ENCODE data around the gene CUL3. TPM values are rescaled to one million over a fixed set of nuclear protein-coding genes. Genes with fewer than 3 reads are reported as not detected.

The CUL3 gene
- total RNA-seq, 1 donor from 2014 or later, result 65.3 TPM

GRCh38 chr2:224601923-224602322 lies 16.8 kb upstream of the CUL3 start:
- H3K4me3 ChIP-seq, result no peak overlapping the region
- no peak for DNase-seq (ENCODE audit: extremely low spot score in 2 of 2)
- H3K27me3 ChIP-seq, result no peaks in the 10 kb centered on the region
- no peaks in the 10 kb centered on the region for H3K9me3 ChIP-seq
- intact Hi-C loops (cut with DNase I), result no loop called here
- H3K36me3 ChIP-seq, result no peaks in the 10 kb centered on the region
- no peaks in the 10 kb centered on the region for H3K4me1 ChIP-seq
- no peak overlapping the region for H3K27ac ChIP-seq
- TF ChIP-seq, protein P1, sequence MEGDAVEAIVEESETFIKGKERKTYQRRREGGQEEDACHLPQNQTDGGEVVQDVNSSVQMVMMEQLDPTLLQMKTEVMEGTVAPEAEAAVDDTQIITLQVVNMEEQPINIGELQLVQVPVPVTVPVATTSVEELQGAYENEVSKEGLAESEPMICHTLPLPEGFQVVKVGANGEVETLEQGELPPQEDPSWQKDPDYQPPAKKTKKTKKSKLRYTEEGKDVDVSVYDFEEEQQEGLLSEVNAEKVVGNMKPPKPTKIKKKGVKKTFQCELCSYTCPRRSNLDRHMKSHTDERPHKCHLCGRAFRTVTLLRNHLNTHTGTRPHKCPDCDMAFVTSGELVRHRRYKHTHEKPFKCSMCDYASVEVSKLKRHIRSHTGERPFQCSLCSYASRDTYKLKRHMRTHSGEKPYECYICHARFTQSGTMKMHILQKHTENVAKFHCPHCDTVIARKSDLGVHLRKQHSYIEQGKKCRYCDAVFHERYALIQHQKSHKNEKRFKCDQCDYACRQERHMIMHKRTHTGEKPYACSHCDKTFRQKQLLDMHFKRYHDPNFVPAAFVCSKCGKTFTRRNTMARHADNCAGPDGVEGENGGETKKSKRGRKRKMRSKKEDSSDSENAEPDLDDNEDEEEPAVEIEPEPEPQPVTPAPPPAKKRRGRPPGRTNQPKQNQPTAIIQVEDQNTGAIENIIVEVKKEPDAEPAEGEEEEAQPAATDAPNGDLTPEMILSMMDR (IDR thresholded peaks at IDR 0.05), result no peak
- TF ChIP-seq POLR2A (IDR thresholded peaks at IDR 0.05), result no peak
- TF ChIP-seq POLR2AphosphoS5 (IDR thresholded peaks at IDR 0.05; ENCODE audit: insufficient read depth in 1 of 2, low read depth in 1 of 2), result no peak

DNA sequence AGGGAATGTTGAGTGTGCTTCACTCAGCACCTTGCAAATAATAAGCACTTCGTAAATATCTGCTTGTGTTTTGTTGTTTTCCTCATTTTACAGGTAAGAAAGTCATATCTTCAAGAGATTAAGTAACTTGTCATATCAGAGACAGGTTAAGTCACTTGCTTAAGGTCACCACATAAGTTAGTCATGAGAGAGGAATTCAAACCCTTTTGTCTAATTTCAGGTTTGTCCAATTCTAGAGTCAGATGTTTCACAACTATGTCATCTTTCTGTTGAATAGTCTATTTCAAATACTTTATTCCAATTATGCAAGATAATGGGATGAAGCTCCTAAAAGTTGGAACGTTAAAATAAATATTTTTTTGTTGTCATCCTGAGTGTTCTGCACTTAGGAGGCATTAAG lies 13.5 kb upstream of the CUL3 start:
- no peaks in the 10 kb centered on the region for H3K4me1 ChIP-seq
- no peak overlapping the region for H3K4me3 ChIP-seq
- H3K36me3 ChIP-seq, result no peaks in the 10 kb centered on the region
- H3K9me3 ChIP-seq, result no peaks in the 10 kb centered on the region
- intact Hi-C loops (cut with DNase I), result no loop called here
- H3K27me3 ChIP-seq, result no peaks in the 10 kb centered on the region
- no peak for DNase-seq (ENCODE audit: extremely low spot score in 2 of 2)
- no peak overlapping the region for H3K27ac ChIP-seq
- TF ChIP-seq POLR2AphosphoS5 (IDR thresholded peaks at IDR 0.05; ENCODE audit: insufficient read depth in 1 of 2, low read depth in 1 of 2), result no peak
- TF ChIP-seq, protein P1 (IDR thresholded peaks at IDR 0.05), result no peak
- no peak for TF ChIP-seq POLR2A (IDR thresholded peaks at IDR 0.05)

GRCh38 chr2:224596289-224596688 lies 11.1 kb upstream of the CUL3 start:
- Histone ChIP-seq H3K27ac (no peak overlapping the region), H3K36me3 (no peaks in the 10 kb centered on the region), H3K27me3 (no peaks in the 10 kb centered on the region), H3K4me1 (no peaks in the 10 kb centered on the region), H3K9me3 (no peaks in the 10 kb centered on the region), H3K4me3 (no peak overlapping the region)
- DNase-seq (ENCODE audit: extremely low spot score in 2 of 2), result no peak
- intact Hi-C loops (cut with DNase I), result no loop called here
- TF ChIP-seq POLR2A (IDR thresholded peaks at IDR 0.05) (no peak), POLR2AphosphoS5 (IDR thresholded peaks at IDR 0.05; ENCODE audit: insufficient read depth in 1 of 2, low read depth in 1 of 2) (no peak)
- TF ChIP-seq, protein P1 (IDR thresholded peaks at IDR 0.05), result no peak

GRCh38 chr2:224595518-224595917 lies 10.4 kb upstream of the CUL3 start:
- Histone ChIP-seq H3K27ac (no peak overlapping the region), H3K27me3 (no peaks in the 10 kb centered on the region), H3K4me3 (no peak overlapping the region), H3K4me1 (no peaks in the 10 kb centered on the region), H3K9me3 (no peaks in the 10 kb centered on the region), H3K36me3 (no peaks in the 10 kb centered on the region)
- TF ChIP-seq POLR2A (IDR thresholded peaks at IDR 0.05) (no peak), POLR2AphosphoS5 (IDR thresholded peaks at IDR 0.05; ENCODE audit: insufficient read depth in 1 of 2, low read depth in 1 of 2) (no peak)
- TF ChIP-seq, protein P1 (IDR thresholded peaks at IDR 0.05), result no peak
- DNase-seq (ENCODE audit: extremely low spot score in 2 of 2), result no peak
- intact Hi-C loops (cut with DNase I), result no loop called here

DNA sequence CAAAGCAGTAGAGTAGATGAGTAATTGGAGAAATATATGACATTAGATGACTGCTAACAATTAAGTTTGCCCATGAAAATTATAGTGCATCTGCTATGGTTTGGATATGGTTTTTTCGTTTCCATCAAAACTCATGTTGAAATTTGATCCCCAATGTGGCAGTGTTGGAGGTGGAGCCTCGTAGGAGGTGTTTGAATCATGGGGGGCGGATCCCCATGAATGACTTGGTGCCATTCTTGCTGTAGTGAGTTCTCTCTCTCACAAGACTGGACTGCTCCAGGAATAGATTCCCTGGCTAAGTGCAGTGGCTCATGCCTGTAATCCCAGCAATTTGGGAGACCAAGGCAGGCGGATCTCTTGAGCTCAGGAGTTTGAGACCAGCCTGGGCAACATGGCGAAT lies 9.7 kb upstream of the CUL3 start:
- DNase-seq (ENCODE audit: extremely low spot score in 2 of 2), result no peak
- H3K9me3 ChIP-seq, result no peaks in the 10 kb centered on the region
- no peaks in the 10 kb centered on the region for H3K36me3 ChIP-seq
- H3K27ac ChIP-seq, result no peak overlapping the region
- H3K27me3 ChIP-seq, result no peaks in the 10 kb centered on the region
- H3K4me3 ChIP-seq, result no peak overlapping the region
- intact Hi-C loops (cut with DNase I), result no loop called here
- TF ChIP-seq POLR2AphosphoS5 (IDR thresholded peaks at IDR 0.05; ENCODE audit: insufficient read depth in 1 of 2, low read depth in 1 of 2) (no peak), POLR2A (IDR thresholded peaks at IDR 0.05) (no peak)
- TF ChIP-seq, protein P1 (IDR thresholded peaks at IDR 0.05), result no peak
- no peaks in the 10 kb centered on the region for H3K4me1 ChIP-seq

Measured in vagina (tissue), 2 donors.